ENCODE data around the gene TCERG1. TPM values are rescaled to one million over a fixed set of nuclear protein-coding genes. Genes with fewer than 3 reads are reported as not detected.

The TCERG1 gene
- polyA plus RNA-seq, 1 donor from 2014 or later, result 238 TPM

GRCh38 chr5:146521403-146522106 is 74.4 kb downstream of the TCERG1 start:
- H3K27ac ChIP-seq (ENCODE audit: low read length), result no peak overlapping the region
- no peaks in the 10 kb centered on the region for H3K9me3 ChIP-seq (ENCODE audit: low read length)
- H3K9me2 ChIP-seq (ENCODE audit: insufficient read depth, low read length), result no peaks in the 10 kb centered on the region
- no peaks in the 10 kb centered on the region for H4K20me1 ChIP-seq (ENCODE audit: insufficient read depth)
- H3K9ac ChIP-seq (ENCODE audit: low read length), result no peak overlapping the region
- H3K79me2 ChIP-seq (replicated peaks; ENCODE audit: insufficient read depth, low read length), result no peaks in the 10 kb centered on the region
- no peak overlapping the region for H3K4me3 ChIP-seq (ENCODE audit: low read length)
- H3K4me2 ChIP-seq (ENCODE audit: low read length), result no peak overlapping the region
- H3F3A ChIP-seq (ENCODE audit: insufficient read depth, low read length, poor library complexity, severe bottlenecking), result no peaks in the 10 kb centered on the region
- TF ChIP-seq EZH2 (IDR thresholded peaks at IDR 0.05; ENCODE audit: borderline replicate concordance, insufficient read depth, low read length, poor library complexity, severe bottlenecking), result no peak
- no peak for TF ChIP-seq MXI1 (conservative IDR thresholded peaks at IDR 0.05; ENCODE audit: poor library complexity, severe bottlenecking)
- no peak for TF ChIP-seq EP300 (conservative IDR thresholded peaks at IDR 0.05; ENCODE audit: poor library complexity, severe bottlenecking)
- no peak for TF ChIP-seq TAF1 (IDR thresholded peaks at IDR 0.05; ENCODE audit: low read depth)
- TF ChIP-seq SMC3 (conservative IDR thresholded peaks at IDR 0.05; ENCODE audit: poor library complexity), result no peak
- no peak for TF ChIP-seq CTCF (IDR thresholded peaks at IDR 0.05; ENCODE audit: poor library complexity, severe bottlenecking)
- TF ChIP-seq RAD21 (conservative IDR thresholded peaks at IDR 0.05), result no peak
- no peak for TF ChIP-seq REST (IDR thresholded peaks at IDR 0.05; ENCODE audit: borderline replicate concordance)
- TF ChIP-seq POLR2AphosphoS5 (IDR thresholded peaks at IDR 0.05), result no peak
- no peaks in the 10 kb centered on the region for H3K36me3 ChIP-seq (ENCODE audit: insufficient read depth, low read length)
- H3K27me3 ChIP-seq (ENCODE audit: insufficient read depth, low read depth, low read length), result no peaks in the 10 kb centered on the region
- H2AFZ ChIP-seq (ENCODE audit: low read depth, low read length), result no peak overlapping the region

GRCh38 chr5:146523698-146524097 is 76.6 kb downstream of the TCERG1 start:
- Histone ChIP-seq H2AFZ (ENCODE audit: low read depth, low read length) (no peak overlapping the region), H3F3A (ENCODE audit: insufficient read depth, low read length, poor library complexity, severe bottlenecking) (no peaks in the 10 kb centered on the region), H3K79me2 (replicated peaks; ENCODE audit: insufficient read depth, low read length) (no peaks in the 10 kb centered on the region), H3K27ac (ENCODE audit: low read length) (no peak overlapping the region), H3K27me3 (ENCODE audit: insufficient read depth, low read depth, low read length) (no peaks in the 10 kb centered on the region), H4K20me1 (ENCODE audit: insufficient read depth) (no peaks in the 10 kb centered on the region), H3K9me2 (ENCODE audit: insufficient read depth, low read length) (no peaks in the 10 kb centered on the region), H3K4me2 (ENCODE audit: low read length) (no peak overlapping the region), H3K4me3 (ENCODE audit: low read length) (no peak overlapping the region), H3K9me3 (ENCODE audit: low read length) (no peaks in the 10 kb centered on the region), H3K9ac (ENCODE audit: low read length) (no peak overlapping the region), H3K36me3 (ENCODE audit: insufficient read depth, low read length) (no peaks in the 10 kb centered on the region)
- no peak for TF ChIP-seq EP300 (conservative IDR thresholded peaks at IDR 0.05; ENCODE audit: poor library complexity, severe bottlenecking)
- no peak for TF ChIP-seq SMC3 (conservative IDR thresholded peaks at IDR 0.05; ENCODE audit: poor library complexity)
- TF ChIP-seq EZH2 (IDR thresholded peaks at IDR 0.05; ENCODE audit: borderline replicate concordance, insufficient read depth, low read length, poor library complexity, severe bottlenecking), result no peak
- no peak for TF ChIP-seq TAF1 (IDR thresholded peaks at IDR 0.05; ENCODE audit: low read depth)
- no peak for TF ChIP-seq MXI1 (conservative IDR thresholded peaks at IDR 0.05; ENCODE audit: poor library complexity, severe bottlenecking)
- no peak for TF ChIP-seq REST (IDR thresholded peaks at IDR 0.05; ENCODE audit: borderline replicate concordance)
- no peak for TF ChIP-seq CTCF (IDR thresholded peaks at IDR 0.05; ENCODE audit: poor library complexity, severe bottlenecking)
- no peak for TF ChIP-seq POLR2AphosphoS5 (IDR thresholded peaks at IDR 0.05)
- no peak for TF ChIP-seq RAD21 (conservative IDR thresholded peaks at IDR 0.05)

Data from neural cell (in vitro differentiated cells).